Gastroesophageal sphincter (tissue), 3 donors: ENCODE results near the gene GRM4.

Experiments
- EP300 ChIP-seq: sonication (generic); formaldehyde crosslinking; IDR thresholded peaks from one replicate; pipeline ENCODE4 v1.6.1; 2017; ENCODE audit warnings: antibody characterized with exemption, mild to moderate bottlenecking
- POLR2A ChIP-seq, 2 donors: fragments of 450-650 bp; IDR thresholded peaks; one replicate each; pipeline ENCODE4 v1.6.1; 2017; ENCODE audit warnings: antibody characterized with exemption in 2 of 2, mild to moderate bottlenecking in 2 of 2, moderate library complexity in 1 of 2
- POLR2AphosphoS5 ChIP-seq: sonication (generic); formaldehyde crosslinking; IDR thresholded peaks from one replicate; pipeline ENCODE4 v1.6.1; 2017; ENCODE audit warnings: antibody characterized with exemption
- TF ChIP-seq, protein P1 (sequence below), 4 experiments: fragments of 200-600 bp in 2 of 4; fragments of 450-650 bp in 2 of 4; sonication (generic) in 1 of 4; IDR thresholded peaks; one replicate each; pipeline ENCODE4 v1.5.1; 2017 to 2019; ENCODE audit warnings: antibody characterized with exemption in 4 of 4, mild to moderate bottlenecking in 2 of 4, moderate library complexity in 2 of 4

DNA sequence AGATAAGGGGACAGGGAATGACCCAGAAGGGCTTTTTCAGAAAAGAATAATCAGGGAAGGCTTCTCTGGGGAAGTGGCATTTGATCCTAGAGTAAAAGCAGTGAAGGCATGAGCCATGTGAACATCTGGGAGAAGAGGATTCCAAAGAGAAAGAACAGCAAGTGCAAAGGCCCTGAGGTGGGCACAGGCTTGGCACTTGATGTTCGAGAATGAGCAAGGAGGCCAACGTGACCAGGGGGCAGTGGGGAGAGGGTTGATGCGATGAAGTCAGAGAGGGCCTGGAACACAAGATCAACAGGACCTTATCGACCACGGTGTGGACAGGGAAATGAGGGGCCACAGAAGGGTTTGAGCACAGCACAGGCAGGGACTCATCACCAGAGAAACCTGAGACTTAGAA, 5.8 kb downstream of the GRM4 start:
- TF ChIP-seq, protein P1, sequence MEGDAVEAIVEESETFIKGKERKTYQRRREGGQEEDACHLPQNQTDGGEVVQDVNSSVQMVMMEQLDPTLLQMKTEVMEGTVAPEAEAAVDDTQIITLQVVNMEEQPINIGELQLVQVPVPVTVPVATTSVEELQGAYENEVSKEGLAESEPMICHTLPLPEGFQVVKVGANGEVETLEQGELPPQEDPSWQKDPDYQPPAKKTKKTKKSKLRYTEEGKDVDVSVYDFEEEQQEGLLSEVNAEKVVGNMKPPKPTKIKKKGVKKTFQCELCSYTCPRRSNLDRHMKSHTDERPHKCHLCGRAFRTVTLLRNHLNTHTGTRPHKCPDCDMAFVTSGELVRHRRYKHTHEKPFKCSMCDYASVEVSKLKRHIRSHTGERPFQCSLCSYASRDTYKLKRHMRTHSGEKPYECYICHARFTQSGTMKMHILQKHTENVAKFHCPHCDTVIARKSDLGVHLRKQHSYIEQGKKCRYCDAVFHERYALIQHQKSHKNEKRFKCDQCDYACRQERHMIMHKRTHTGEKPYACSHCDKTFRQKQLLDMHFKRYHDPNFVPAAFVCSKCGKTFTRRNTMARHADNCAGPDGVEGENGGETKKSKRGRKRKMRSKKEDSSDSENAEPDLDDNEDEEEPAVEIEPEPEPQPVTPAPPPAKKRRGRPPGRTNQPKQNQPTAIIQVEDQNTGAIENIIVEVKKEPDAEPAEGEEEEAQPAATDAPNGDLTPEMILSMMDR (IDR thresholded peaks at IDR 0.05) = no peak
- TF ChIP-seq POLR2AphosphoS5 = no peak
- TF ChIP-seq POLR2A (IDR thresholded peaks at IDR 0.05) = no peak
- no peak for TF ChIP-seq EP300
